HG03064 (cell line): Measurements from ENCODE around the gene OR11H12.
"Not testable (repeated sequence)": the region's sequence is repeated elsewhere in the genome, so short reads cannot be mapped to it uniquely, and the experiment has no call there.

Experiments
- ATAC-seq: cut with Tn5 transposase; IDR thresholded peaks from one replicate; pipeline ENCODE4 v1.9.1; 2021; ENCODE audit warnings: low read depth; ENCODE audit not compliant: unreplicated experiment

Gene OR11H12

GRCh38 chr14:18600817-18601216 lies at the start of gene OR11H12:
OR11H12 (plus strand) TSS chr14:18601117; CDS start chr14:18601117, 0 bp downstream.
- not testable (repeated sequence) for ATAC-seq

GRCh38 chr14:18582908-18583307 lies 18.0 kb upstream of the OR11H12 start:
- not testable (repeated sequence) for ATAC-seq

GRCh38 chr14:18626610-18627213 lies 25.8 kb downstream of the OR11H12 start:
- not testable (repeated sequence) for ATAC-seq

- not testable (repeated sequence) for ATAC-seq
Measured at GRCh38 chr14:18636066-18636465, 35.1 kb downstream of the OR11H12 start.

GRCh38 chr14:18638032-18638431 lies 37.1 kb downstream of the OR11H12 start:
- not testable (repeated sequence) for ATAC-seq

GRCh38 chr14:18638785-18639184 lies 37.9 kb downstream of the OR11H12 start:
- ATAC-seq: not testable (repeated sequence)

- not testable (repeated sequence) for ATAC-seq
Measured at GRCh38 chr14:18646075-18646730, 45.3 kb downstream of the OR11H12 start.
